PFSK-1 (cell line): ENCODE data around the gene MRAP.

ENCODE experiments used
- FOXP2 ChIP-seq: optimal IDR thresholded peaks from 2 replicates; pipeline ENCODE3; 2011; ENCODE audit warnings: borderline replicate concordance, control low read depth, inconsistent platforms; ENCODE audit not compliant: insufficient read depth; ENCODE audit errors: extremely low read length, extremely low read depth
- POLR2AphosphoS5 ChIP-seq: IDR thresholded peaks from 2 replicates; pipeline ENCODE4 v1.6.1; 2012; ENCODE audit warnings: low read depth, mild to moderate bottlenecking, control low read depth, low read length, moderate library complexity
- SIN3A ChIP-seq: IDR thresholded peaks from 2 replicates; pipeline ENCODE4 v1.6.1; 2012; ENCODE audit warnings: mild to moderate bottlenecking, low read length, moderate library complexity, borderline replicate concordance; ENCODE audit not compliant: insufficient read depth
- TAF1 ChIP-seq: IDR thresholded peaks from 2 replicates; pipeline ENCODE4 v1.6.1; 2012; ENCODE audit warnings: low read length, control low read depth, borderline replicate concordance; ENCODE audit not compliant: insufficient read depth
- TF ChIP-seq, protein P1 (sequence below), 2 experiments: IDR thresholded peaks; 2 replicates each; pipeline versions ENCODE4 v1.6.1 to v1.8.0; 2011 to 2012; ENCODE audit warnings: low read depth in 2 of 2, low read length in 2 of 2, control low read depth in 1 of 2, inconsistent platforms in 1 of 2, mild to moderate bottlenecking in 1 of 2, moderate library complexity in 1 of 2; ENCODE audit not compliant: insufficient read depth in 1 of 2

DNA sequence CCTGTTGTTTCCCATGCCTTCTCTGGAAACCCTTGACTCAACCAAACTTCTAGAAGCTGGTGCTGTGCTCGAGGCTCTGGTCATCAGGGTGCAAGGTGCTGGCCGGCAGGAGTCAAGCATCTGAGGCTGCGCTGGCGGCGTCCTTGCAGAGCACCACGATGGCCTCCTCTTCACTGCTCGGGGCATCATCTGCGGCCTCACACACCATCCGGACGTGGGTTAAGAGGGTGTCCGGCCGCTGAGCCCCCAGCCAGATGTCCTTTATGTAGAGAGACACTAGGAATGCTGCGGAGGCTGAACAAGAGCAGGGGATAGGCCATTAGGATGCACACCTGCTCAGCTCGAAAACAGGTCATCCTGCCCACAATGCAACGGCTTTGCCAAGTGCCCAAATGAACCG lies 16.2 kb downstream of the MRAP start:
- TF ChIP-seq, protein P1, sequence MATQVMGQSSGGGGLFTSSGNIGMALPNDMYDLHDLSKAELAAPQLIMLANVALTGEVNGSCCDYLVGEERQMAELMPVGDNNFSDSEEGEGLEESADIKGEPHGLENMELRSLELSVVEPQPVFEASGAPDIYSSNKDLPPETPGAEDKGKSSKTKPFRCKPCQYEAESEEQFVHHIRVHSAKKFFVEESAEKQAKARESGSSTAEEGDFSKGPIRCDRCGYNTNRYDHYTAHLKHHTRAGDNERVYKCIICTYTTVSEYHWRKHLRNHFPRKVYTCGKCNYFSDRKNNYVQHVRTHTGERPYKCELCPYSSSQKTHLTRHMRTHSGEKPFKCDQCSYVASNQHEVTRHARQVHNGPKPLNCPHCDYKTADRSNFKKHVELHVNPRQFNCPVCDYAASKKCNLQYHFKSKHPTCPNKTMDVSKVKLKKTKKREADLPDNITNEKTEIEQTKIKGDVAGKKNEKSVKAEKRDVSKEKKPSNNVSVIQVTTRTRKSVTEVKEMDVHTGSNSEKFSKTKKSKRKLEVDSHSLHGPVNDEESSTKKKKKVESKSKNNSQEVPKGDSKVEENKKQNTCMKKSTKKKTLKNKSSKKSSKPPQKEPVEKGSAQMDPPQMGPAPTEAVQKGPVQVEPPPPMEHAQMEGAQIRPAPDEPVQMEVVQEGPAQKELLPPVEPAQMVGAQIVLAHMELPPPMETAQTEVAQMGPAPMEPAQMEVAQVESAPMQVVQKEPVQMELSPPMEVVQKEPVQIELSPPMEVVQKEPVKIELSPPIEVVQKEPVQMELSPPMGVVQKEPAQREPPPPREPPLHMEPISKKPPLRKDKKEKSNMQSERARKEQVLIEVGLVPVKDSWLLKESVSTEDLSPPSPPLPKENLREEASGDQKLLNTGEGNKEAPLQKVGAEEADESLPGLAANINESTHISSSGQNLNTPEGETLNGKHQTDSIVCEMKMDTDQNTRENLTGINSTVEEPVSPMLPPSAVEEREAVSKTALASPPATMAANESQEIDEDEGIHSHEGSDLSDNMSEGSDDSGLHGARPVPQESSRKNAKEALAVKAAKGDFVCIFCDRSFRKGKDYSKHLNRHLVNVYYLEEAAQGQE (IDR thresholded peaks at IDR 0.05; ENCODE audit: insufficient read depth in 1 of 2, low read depth in 2 of 2, low read length in 2 of 2): no peak
- no peak for TF ChIP-seq SIN3A
- TF ChIP-seq POLR2AphosphoS5: no peak
- no peak for TF ChIP-seq TAF1
- TF ChIP-seq FOXP2: no peak
